Neural crest cell (in vitro differentiated cells): ENCODE data around the gene TYW1. TPM values are rescaled to one million over a fixed set of nuclear protein-coding genes. Genes with fewer than 3 reads are reported as not detected.

Experiments used
- DNase-seq: peaks from one replicate; pipeline ENCODE4 v3.0.0; 2021; ENCODE audit warnings: low read depth, mixed read lengths, low spot score
- H3K27ac Mint-ChIP-seq: one replicate; pipeline ENCODE4 v1.8.0; 2021; ENCODE audit warnings: mild to moderate bottlenecking, mixed read lengths; ENCODE audit not compliant: unreplicated experiment
- H3K27me3 Mint-ChIP-seq: 2 replicates; pipeline ENCODE4 v1.8.0; 2021; ENCODE audit warnings: low read depth, mild to moderate bottlenecking, mixed read lengths
- H3K36me3 Mint-ChIP-seq: 2 replicates; pipeline ENCODE4 v1.8.0; 2021; ENCODE audit warnings: low read depth, mild to moderate bottlenecking, mixed read lengths
- H3K4me1 Mint-ChIP-seq: 2 replicates; pipeline ENCODE4 v1.8.0; 2021; ENCODE audit warnings: mixed read lengths
- H3K4me3 Mint-ChIP-seq: one replicate; pipeline ENCODE4 v1.8.0; 2021; ENCODE audit warnings: mild to moderate bottlenecking, mixed read lengths
- H3K9me3 Mint-ChIP-seq: 2 replicates; pipeline ENCODE4 v1.8.0; 2021; ENCODE audit warnings: mixed read lengths
- total RNA-seq: library from RNA; stranded (reverse); gene quantifications from 2 replicates; pipeline ENCODE4 v1.2.1, GENCODE V29; 2021
- TF ChIP-seq, protein P1 (sequence below): fragments of 200-600 bp; sonication (generic); conservative IDR thresholded peaks from 2 replicates; pipeline ENCODE4 v1.5.0; 2021; ENCODE audit warnings: antibody characterized with exemption, mild to moderate bottlenecking

Gene TYW1
- total RNA-seq, 1 donor from 2014 or later: 19.3 TPM

DNA sequence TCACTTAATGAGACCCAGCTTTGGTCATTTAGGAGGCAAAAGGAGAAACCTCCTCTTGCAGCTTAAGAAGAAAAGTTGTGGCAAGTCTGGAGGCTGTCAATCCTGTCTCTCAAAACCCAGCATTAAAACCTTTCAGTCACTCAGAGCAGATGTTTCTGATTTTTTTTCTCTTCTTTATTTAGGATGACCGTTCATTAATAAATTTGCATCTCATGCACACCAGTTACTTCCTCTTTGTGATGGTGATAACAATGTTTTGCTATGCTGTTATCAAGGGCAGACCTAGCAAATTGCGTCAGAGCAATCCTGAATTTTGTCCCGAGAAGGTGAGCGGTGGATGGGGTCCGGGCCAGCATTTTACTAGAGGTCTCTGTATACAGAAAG is 43.6 kb upstream of the TYW1 start:
- Mint-ChIP-seq H3K4me3 (no peak overlapping the region), H3K27me3 (no peaks in the 10 kb centered on the region), H3K27ac (peak overlapping the region; percentile 30), H3K4me1 (peaks cover 4% of the 10 kb centered on the region), H3K9me3 (no peaks in the 10 kb centered on the region), H3K36me3 (peaks cover 9% of the 10 kb centered on the region)
- DNase-seq: no peak
- TF ChIP-seq, protein P1, sequence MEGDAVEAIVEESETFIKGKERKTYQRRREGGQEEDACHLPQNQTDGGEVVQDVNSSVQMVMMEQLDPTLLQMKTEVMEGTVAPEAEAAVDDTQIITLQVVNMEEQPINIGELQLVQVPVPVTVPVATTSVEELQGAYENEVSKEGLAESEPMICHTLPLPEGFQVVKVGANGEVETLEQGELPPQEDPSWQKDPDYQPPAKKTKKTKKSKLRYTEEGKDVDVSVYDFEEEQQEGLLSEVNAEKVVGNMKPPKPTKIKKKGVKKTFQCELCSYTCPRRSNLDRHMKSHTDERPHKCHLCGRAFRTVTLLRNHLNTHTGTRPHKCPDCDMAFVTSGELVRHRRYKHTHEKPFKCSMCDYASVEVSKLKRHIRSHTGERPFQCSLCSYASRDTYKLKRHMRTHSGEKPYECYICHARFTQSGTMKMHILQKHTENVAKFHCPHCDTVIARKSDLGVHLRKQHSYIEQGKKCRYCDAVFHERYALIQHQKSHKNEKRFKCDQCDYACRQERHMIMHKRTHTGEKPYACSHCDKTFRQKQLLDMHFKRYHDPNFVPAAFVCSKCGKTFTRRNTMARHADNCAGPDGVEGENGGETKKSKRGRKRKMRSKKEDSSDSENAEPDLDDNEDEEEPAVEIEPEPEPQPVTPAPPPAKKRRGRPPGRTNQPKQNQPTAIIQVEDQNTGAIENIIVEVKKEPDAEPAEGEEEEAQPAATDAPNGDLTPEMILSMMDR: no peak

DNA sequence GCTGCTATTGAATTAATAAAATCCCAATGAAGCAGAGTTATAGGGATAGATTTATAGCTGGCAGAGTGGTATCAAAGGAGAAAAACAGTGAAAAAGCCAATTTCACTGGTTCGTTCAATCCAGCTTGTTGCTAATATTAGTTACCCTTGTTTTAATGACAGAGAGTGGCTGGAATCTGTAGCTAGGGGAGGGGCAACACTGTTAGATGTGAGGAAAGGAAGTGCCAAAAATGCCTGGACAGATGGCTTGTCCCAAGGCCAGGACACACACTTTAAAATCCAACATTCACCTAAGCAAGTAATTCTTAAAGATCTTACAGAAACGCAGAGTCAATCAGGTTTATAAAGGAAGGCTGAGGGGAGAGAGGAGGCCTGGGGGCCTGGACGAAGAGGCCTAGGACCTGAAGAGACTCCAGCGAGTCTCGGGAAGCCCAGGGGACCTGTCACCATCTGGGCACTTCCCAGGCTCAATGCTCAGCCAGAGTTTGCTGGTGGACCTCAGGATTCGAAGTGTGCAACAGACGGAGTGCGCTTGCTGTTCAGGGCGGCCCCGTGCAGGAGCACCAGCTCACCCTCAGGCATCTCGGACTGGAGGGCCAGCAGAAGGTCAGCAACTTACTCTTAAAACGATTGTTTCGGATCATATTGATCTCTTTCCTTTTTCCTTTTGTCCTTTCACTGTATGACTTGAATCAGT is 38.9 kb upstream of the TYW1 start:
- no peak overlapping the region for H3K4me3 Mint-ChIP-seq
- H3K9me3 Mint-ChIP-seq: no peaks in the 10 kb centered on the region
- DNase-seq: no peak
- TF ChIP-seq, protein P1: no peak
- peaks cover 8% of the 10 kb centered on the region for H3K36me3 Mint-ChIP-seq
- H3K4me1 Mint-ChIP-seq: peaks cover 8% of the 10 kb centered on the region
- H3K27ac Mint-ChIP-seq: peak overlapping the region; percentile 25
- H3K27me3 Mint-ChIP-seq: no peaks in the 10 kb centered on the region

DNA sequence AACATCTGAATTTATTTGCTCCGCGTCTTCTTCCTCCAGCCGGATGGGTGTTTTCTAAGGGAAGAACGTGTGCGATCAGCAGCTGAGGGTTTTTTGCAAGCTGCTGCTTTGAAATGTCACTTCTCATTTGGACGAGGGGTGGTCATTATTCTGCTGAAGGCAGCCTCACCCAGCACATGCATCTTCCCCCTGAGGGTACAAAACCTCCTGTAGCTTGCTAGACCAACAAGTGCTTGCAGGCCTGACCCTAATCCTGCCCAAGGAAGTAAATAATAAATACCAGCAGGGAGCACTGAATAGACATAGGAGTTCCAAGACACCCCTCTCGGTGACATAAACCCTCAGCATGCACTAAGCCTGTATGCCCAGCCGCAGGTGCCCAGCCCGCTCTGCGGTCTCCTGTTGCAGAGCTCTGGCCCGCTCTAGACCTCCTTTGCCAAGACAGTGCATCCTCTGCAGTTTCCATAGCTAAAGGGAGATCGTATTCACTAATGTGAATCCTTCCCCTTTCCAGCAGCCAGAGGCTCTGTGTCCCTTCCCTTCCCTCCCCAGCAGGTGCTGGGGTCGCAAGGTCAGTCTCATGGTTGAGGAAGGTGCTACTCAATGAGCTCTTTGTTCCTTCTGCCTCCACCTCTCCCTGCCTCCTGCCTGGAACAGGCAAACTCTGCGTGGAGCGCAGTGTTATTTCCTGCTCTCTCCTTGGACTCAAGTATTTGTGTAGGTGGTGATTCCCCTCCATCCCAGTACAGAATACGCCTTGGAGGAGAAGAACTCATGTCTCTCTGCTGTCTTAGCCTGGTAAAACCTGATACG is 37.9 kb upstream of the TYW1 start:
- H3K4me1 Mint-ChIP-seq: peaks cover 8% of the 10 kb centered on the region
- H3K27me3 Mint-ChIP-seq: no peaks in the 10 kb centered on the region
- no peak for DNase-seq
- no peak overlapping the region for H3K4me3 Mint-ChIP-seq
- TF ChIP-seq, protein P1: no peak
- peaks cover 11% of the 10 kb centered on the region for H3K36me3 Mint-ChIP-seq
- peak overlapping the region; percentile 12 for H3K27ac Mint-ChIP-seq
- H3K9me3 Mint-ChIP-seq: no peaks in the 10 kb centered on the region

GRCh38 chr7:66960192-66960591 is 36.4 kb upstream of the TYW1 start:
- TF ChIP-seq, protein P1: no peak
- no peak for DNase-seq
- Mint-ChIP-seq H3K9me3 (peaks cover 2% of the 10 kb centered on the region), H3K36me3 (peaks cover 13% of the 10 kb centered on the region), H3K4me3 (no peak overlapping the region), H3K27me3 (no peaks in the 10 kb centered on the region), H3K4me1 (peaks cover 8% of the 10 kb centered on the region), H3K27ac (no peak overlapping the region)

DNA sequence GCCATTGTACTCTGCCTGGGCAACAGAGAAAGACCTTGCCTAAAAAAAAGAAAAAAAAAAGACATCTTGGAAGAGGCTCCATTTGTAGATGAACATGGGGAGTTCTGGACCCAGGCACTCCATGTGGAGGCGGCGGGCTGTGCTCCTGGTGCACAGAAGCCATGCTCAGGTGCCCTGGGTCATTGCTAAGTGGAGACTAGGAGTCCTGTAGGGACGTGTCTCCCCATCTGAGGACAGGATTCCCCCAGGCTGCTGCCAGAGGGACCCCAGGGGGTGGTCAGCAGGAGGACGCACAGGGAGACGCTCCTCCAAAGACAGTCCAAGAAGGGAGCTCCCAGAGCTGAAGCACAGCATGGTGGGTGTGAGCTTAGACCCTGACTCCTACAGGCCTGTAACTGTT is 35.5 kb upstream of the TYW1 start:
- DNase-seq: no peak
- Mint-ChIP-seq H3K4me1 (peaks cover 8% of the 10 kb centered on the region), H3K27ac (no peak overlapping the region), H3K27me3 (no peaks in the 10 kb centered on the region), H3K36me3 (peaks cover 13% of the 10 kb centered on the region), H3K4me3 (no peak overlapping the region), H3K9me3 (peaks cover 2% of the 10 kb centered on the region)
- TF ChIP-seq, protein P1: no peak
